Stimulated activated effector memory CD8-positive, alpha-beta T cell treated with anti-CD3 and anti-CD28 coated beads, Interleukin-12 subunit alpha, Interleukin-12 subunit beta, amount 100 ng/mL, for 72 hours (primary cell): ENCODE data around the gene AP3S2.
"Not testable (repeated sequence)": the region's sequence is repeated elsewhere in the genome, so short reads cannot be mapped to it uniquely, and the experiment has no call there.

ENCODE experiments used
- ATAC-seq: fragments of 150-1000 bp; cut with Tn5 transposase; 2 replicates; pipeline ENCODE4 v1.10.0; 2021
- DNase-seq, 2 donors: peaks; one replicate each; pipeline ENCODE4 v3.0.0; 2021 to 2022; ENCODE audit warnings: low spot score in 2 of 2
- H3K27ac Mint-ChIP-seq: one replicate; pipeline ENCODE4 v1.8.0; 2022; ENCODE audit warnings: mild to moderate bottlenecking, mixed read lengths
- H3K36me3 Mint-ChIP-seq: one replicate; pipeline ENCODE4 v1.8.0; 2022; ENCODE audit warnings: mild to moderate bottlenecking, mixed read lengths
- H3K4me1 Mint-ChIP-seq: one replicate; pipeline ENCODE4 v1.8.0; 2022; ENCODE audit warnings: mixed read lengths
- H3K4me3 Mint-ChIP-seq: one replicate; pipeline ENCODE4 v1.8.0; 2022; ENCODE audit warnings: mild to moderate bottlenecking, mixed read lengths
- H3K9me3 Mint-ChIP-seq: one replicate; pipeline ENCODE4 v1.8.0; 2022; ENCODE audit warnings: mixed read lengths

Gene AP3S2

GRCh38 chr15:89837134-89837829 lies 56.5 kb downstream of the AP3S2 start:
- Mint-ChIP-seq H3K4me1 (peaks cover 12% of the 10 kb centered on the region), H3K4me3 (no peak overlapping the region), H3K36me3 (peaks cover 47% of the 10 kb centered on the region), H3K27ac (peak overlapping the region; percentile 8), H3K9me3 (no peaks in the 10 kb centered on the region)
- no peak for DNase-seq
- no peak for ATAC-seq

DNA sequence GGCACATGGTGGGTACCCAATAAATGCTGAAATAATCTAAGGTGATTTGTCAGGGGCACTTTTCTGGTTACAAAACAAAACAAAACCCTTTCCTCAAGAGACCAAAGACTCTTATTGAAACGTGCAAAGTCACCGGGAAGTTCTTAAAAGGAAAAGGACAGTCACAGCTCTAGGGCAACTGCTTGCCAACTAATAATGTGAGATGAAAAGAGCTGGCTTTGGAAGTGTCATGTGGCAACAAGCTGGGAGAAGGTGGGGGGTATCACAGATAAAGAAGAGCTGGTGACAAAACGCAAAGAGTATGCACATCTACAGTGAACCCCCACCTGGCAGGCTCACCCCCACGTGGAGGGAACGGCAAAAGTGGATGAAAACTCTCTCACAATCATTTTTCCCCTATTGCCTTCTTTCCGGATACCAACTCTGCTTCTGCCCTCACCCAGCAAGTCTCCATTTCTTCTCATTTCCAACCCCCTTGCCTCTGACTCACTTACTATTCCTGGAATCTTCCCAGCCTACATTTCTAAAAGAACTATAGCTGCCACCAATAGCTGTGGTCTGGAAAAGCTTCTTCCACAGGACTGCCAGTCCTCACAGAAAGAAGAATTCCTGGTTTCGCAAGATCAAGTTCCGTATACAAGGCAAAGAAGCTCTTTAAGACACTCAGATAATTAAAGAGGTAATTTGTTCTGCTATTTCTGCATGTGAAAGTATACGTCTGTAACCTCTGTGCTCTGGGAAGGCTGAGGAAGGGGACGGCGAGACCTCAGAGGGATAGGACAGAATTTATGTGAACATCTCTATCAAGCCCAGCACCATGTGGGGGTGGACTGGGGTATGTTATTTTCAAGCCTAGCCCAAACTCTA lies 57.3 kb downstream of the AP3S2 start:
- Mint-ChIP-seq H3K4me3 (no peak overlapping the region), H3K27ac (no peak overlapping the region), H3K9me3 (no peaks in the 10 kb centered on the region), H3K4me1 (peaks cover 5% of the 10 kb centered on the region), H3K36me3 (peaks cover 41% of the 10 kb centered on the region)
- DNase-seq, result no peak
- no peak for ATAC-seq

GRCh38 chr15:89835176-89835564 lies 58.6 kb downstream of the AP3S2 start:
- H3K27ac Mint-ChIP-seq, result no peak overlapping the region
- H3K9me3 Mint-ChIP-seq, result no peaks in the 10 kb centered on the region
- ATAC-seq, result no peak
- peaks cover 10% of the 10 kb centered on the region for H3K4me1 Mint-ChIP-seq
- peaks cover 41% of the 10 kb centered on the region for H3K36me3 Mint-ChIP-seq
- no peak for DNase-seq
- no peak overlapping the region for H3K4me3 Mint-ChIP-seq

- not testable (repeated sequence) for H3K4me1 Mint-ChIP-seq, H3K4me3 Mint-ChIP-seq, H3K9me3 Mint-ChIP-seq, ATAC-seq, DNase-seq
- Mint-ChIP-seq H3K36me3 (peaks cover 41% of the 10 kb centered on the region), H3K27ac (peak overlapping the region; percentile 26)
Observed at GRCh38 chr15:89834465-89835175, 59.2 kb downstream of the AP3S2 start.

- H3K27ac Mint-ChIP-seq, result peak overlapping the region; percentile 26
- no peaks in the 10 kb centered on the region for H3K9me3 Mint-ChIP-seq
- no peak for ATAC-seq
- H3K4me3 Mint-ChIP-seq, result no peak overlapping the region
- peaks cover 41% of the 10 kb centered on the region for H3K36me3 Mint-ChIP-seq
- peaks cover 6% of the 10 kb centered on the region for H3K4me1 Mint-ChIP-seq
- DNase-seq, result no peak
Observed at GRCh38 chr15:89833966-89834365, 59.8 kb downstream of the AP3S2 start.

GRCh38 chr15:89830639-89831038 lies 63.2 kb downstream of the AP3S2 start:
- DNase-seq (no peak), ATAC-seq (no peak)
- no peak overlapping the region for H3K4me3 Mint-ChIP-seq
- H3K27ac Mint-ChIP-seq, result no peak overlapping the region
- peaks cover 32% of the 10 kb centered on the region for H3K36me3 Mint-ChIP-seq
- H3K4me1 Mint-ChIP-seq, result peaks cover 6% of the 10 kb centered on the region
- no peaks in the 10 kb centered on the region for H3K9me3 Mint-ChIP-seq

DNA sequence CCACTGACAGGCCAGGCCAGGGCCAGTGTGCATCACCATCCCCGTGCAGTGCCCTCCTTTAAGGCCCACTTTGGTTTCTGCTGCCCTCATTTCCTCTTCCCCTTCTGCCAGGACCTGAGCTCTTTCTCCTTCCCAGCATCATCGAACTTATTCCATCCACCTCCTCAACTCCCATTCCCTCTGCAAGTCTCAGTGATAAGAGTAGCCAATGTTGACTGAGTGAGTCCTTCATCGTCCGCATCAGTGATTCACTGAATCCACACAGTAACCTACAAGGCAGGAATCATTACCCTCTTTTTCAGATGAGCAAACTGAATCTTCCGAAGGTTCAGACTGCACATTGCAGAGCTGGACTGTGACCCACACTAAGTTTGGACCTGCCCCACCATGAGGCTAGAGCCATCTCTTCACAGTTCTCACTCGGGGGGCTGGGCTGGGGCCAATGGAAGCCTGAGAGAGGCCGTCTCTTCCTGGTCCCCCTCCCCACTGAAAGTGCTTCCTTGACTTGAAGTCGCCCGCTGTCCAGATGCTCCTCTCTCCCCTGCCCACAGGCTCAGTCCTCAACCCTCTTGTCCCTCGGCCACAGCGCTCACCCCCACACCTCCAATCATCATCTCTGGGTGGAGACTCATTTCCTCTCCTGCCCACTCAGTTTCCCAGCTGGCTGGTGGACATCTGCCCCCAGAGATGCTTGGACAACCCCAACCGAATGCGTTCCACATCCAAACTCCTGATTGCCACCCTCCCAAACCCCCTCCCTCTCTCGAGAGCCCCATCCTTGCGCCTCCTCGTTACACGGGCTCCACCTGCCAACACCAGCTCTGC lies 64.0 kb downstream of the AP3S2 start:
- no peak for ATAC-seq
- Mint-ChIP-seq H3K36me3 (peaks cover 24% of the 10 kb centered on the region), H3K4me1 (peaks cover 6% of the 10 kb centered on the region)

GRCh38 chr15:89829161-89829560 lies 64.6 kb downstream of the AP3S2 start:
- Mint-ChIP-seq H3K27ac (peak overlapping the region; percentile 5), H3K4me1 (peaks cover 6% of the 10 kb centered on the region)

More for the DNA sequence above, 64.0 kb downstream of the AP3S2 start:
- Mint-ChIP-seq H3K27ac (peak overlapping the region; percentile 5), H3K9me3 (no peaks in the 10 kb centered on the region), H3K4me3 (no peak overlapping the region)
- no peak for DNase-seq

DNA sequence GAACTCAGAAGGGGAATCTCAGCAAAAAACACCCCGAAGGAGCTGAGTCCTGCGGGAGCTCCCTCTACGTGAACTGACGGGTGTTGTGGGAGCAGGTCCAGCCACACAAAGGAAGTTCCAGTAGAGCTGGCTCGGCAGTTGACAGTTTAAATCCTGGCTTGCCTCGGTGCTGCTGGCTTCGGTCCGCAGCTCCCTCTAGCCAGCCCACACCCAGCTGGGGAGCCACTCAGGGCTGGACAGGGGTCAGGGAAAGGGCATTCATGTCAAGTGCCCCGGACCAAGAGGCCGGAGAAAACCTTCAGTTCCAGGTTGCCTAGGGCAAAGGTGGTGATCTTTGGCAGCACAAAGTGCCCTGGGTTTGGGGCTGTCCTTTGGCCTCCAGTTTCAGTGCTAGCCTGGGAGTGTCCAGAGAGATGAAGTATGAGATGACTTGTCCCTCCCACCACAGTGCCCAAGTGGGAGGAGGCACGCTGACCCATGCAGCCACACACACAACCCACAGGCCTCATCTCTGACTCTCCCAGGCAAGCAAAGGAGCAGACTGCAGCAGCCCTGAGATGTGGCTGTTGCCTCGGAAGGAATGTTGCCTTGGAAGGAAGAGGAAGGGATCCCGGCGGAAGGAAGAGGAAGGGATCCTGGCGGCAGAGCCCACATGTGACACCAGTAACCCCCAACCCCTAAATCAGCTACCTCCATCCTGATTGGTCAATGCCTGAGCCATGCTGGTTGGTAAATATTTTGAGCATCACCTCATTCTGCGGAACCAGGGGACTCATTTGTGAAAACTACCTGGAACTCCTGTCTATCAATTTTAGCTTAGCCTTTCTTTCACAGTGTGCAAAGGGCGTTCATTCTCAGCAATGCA lies 65.3 kb downstream of the AP3S2 start:
- Mint-ChIP-seq H3K4me1 (peaks cover 6% of the 10 kb centered on the region), H3K36me3 (peaks cover 10% of the 10 kb centered on the region), H3K9me3 (no peaks in the 10 kb centered on the region), H3K4me3 (no peak overlapping the region), H3K27ac (peak overlapping the region; percentile 67)
- ATAC-seq (no peak), DNase-seq (no peak)

More at GRCh38 chr15:89829161-89829560, 64.6 kb downstream of the AP3S2 start:
- Mint-ChIP-seq H3K4me3 (no peak overlapping the region), H3K36me3 (peaks cover 17% of the 10 kb centered on the region), H3K9me3 (no peaks in the 10 kb centered on the region)
- DNase-seq (no peak), ATAC-seq (no peak)

GRCh38 chr15:89827829-89828228 lies 66.0 kb downstream of the AP3S2 start:
- DNase-seq (no peak), ATAC-seq (no peak)
- Mint-ChIP-seq H3K4me1 (peaks cover 6% of the 10 kb centered on the region), H3K27ac (peak overlapping the region; percentile 71), H3K36me3 (peaks cover 4% of the 10 kb centered on the region), H3K9me3 (no peaks in the 10 kb centered on the region), H3K4me3 (no peak overlapping the region)

DNA sequence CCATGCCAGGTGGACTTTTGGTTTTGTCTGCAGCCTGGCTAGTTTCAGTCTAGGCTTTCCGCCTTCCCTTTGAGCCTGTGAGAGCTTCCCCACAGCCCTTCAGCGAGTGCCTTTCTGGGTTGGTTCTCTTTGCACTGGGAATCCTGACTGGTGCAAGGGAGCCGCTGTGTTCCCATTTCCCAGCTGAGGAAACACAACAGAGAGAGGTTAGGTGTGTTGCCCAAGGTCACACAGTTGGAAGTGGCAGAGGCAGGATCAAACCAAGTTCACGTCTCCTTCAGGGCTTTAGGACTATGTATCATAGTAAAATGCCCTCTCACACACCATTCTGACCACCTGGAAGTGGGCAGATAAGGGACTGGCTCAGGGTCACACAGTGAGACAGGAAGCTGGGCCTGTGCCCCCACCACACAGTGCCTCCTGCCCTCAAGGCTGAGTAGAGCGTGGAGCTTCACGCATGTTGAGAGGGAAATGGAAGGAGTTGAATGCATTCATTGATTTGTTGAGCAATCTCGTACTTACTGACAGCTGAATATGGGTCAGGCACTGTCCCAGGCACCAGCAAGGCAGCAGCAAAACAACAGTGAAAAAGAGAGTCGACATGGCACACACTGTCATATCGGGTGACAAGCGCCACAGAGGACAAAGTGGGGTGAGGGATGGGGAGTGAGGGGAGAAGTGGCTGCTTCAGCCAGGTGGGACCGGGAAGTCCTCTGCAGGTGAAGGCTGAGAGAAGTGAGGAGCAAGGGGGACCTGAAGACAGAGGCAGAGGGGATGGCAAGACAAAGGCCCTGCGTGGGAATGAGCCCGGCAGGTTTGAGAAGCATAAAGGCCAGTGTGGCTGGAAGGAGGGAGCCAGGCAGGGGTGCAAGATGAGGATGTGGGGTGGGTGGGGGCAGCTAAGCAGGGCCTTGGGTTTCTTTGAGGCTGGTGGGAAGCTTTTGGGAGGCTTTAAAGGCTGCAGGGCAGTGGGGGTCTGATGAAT lies 66.8 kb downstream of the AP3S2 start:
- peak overlapping the region; percentile 71 for H3K27ac Mint-ChIP-seq
- H3K4me1 Mint-ChIP-seq, result peaks cover 6% of the 10 kb centered on the region
- no peak for ATAC-seq
- no peak overlapping the region for H3K4me3 Mint-ChIP-seq
- no peaks in the 10 kb centered on the region for H3K36me3 Mint-ChIP-seq
- no peaks in the 10 kb centered on the region for H3K9me3 Mint-ChIP-seq
- DNase-seq, result no peak

DNA sequence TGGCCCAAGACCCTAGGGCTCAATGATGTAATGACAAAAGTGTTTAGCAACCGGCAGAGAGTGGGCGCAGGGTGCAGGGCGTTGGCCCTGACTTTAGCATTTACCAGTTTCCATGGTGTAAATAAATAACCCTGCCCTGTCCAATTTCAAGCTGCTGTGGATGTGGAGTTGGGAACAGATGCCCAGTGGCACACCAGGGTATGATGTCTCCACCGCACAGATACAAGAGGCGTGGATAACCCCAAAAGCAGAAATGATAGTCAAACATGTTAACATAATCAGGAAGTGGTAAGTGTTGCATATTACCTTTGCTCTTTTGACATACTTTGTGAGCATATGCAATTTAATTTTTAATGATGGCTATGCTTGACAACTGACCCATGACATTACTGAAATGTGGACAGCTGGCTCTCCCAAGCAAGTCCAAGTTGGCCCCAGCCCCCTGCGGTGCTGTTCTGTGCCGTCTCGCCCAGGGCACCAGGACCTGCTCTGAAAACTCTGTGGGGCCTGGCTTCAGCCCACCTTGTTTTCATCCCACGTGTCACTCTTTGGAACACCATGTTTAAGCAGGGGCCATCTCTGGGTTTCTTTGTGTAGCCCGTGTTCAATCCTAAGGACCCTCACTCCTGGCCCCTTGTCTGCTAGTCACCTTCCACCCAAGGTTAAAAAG lies 68.4 kb downstream of the AP3S2 start:
- Mint-ChIP-seq H3K9me3 (no peaks in the 10 kb centered on the region), H3K36me3 (no peaks in the 10 kb centered on the region), H3K4me1 (peaks cover 4% of the 10 kb centered on the region), H3K4me3 (no peak overlapping the region), H3K27ac (no peak overlapping the region)
- DNase-seq (no peak), ATAC-seq (no peak)

GRCh38 chr15:89824607-89824867 lies 69.3 kb downstream of the AP3S2 start:
- Mint-ChIP-seq H3K4me3 (no peak overlapping the region), H3K9me3 (no peaks in the 10 kb centered on the region), H3K27ac (no peak overlapping the region), H3K4me1 (no peaks in the 10 kb centered on the region), H3K36me3 (no peaks in the 10 kb centered on the region)
- no peak for DNase-seq
- no peak for ATAC-seq
